ENCODE measurements around the gene EXOSC9. TPM values are rescaled to one million over a fixed set of nuclear protein-coding genes. Genes with fewer than 3 reads are reported as not detected.
A peak's percentile ranks its signal among the peaks of the same experiment; 100 is the strongest.

The EXOSC9 gene
- polyA plus RNA-seq, 2 of the 4 experiments (the other 2 are of a cell fraction): 33.6 to 43.1 TPM

DNA sequence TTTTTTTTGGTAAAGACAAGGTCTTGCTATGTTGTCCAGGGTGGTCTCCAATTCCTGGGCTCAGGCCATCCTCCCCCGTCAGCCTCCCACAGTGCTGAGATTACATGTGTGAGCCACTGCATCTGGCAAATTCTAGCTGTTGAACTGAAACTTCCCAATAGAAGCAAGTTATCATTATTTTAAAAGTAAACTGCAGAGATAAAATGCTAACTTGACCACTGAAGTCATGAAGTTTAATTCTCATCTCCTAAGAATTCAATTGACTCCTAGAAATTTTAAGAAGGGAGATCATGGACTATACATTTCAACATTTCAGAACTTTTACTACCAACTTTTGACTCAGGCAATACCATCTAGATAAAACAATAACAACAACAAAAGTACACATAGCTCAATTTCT lies 11.7 kb upstream of the EXOSC9 start:
- Histone ChIP-seq H3K4me1 (peaks cover 31% of the 10 kb centered on the region), H3K27ac (peak overlapping the region in 1 of 2 experiments; percentile 51; a peak in 2 of 6 replicates), H3K4me2 (peak overlapping the region; percentile 16; the same call in 1 of the 3 replicates), H3K4me3 (no peak overlapping the region), H3K9me3 (no peaks in the 10 kb centered on the region)
- no peak for ATAC-seq
- TF ChIP-seq, protein P1, sequence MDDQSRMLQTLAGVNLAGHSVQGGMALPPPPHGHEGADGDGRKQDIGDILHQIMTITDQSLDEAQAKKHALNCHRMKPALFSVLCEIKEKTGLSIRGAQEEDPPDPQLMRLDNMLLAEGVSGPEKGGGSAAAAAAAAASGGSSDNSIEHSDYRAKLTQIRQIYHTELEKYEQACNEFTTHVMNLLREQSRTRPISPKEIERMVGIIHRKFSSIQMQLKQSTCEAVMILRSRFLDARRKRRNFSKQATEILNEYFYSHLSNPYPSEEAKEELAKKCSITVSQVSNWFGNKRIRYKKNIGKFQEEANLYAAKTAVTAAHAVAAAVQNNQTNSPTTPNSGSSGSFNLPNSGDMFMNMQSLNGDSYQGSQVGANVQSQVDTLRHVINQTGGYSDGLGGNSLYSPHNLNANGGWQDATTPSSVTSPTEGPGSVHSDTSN (IDR thresholded peaks at IDR 0.05): no peak
- TF ChIP-seq CBX2 (IDR thresholded peaks at IDR 0.05; ENCODE audit: borderline replicate concordance, low read depth) (no peak), SMC3 (IDR thresholded peaks at IDR 0.05) (no peak), NPAS2 (CRISPR knock-in tag; IDR thresholded peaks at IDR 0.05; ENCODE audit: borderline replicate concordance) (no peak), EHMT2 (IDR thresholded peaks at IDR 0.05; ENCODE audit: low read depth) (no peak), RNF2 (IDR thresholded peaks at IDR 0.05; ENCODE audit: borderline replicate concordance, low read depth) (no peak)
- TF ChIP-seq, protein P2, sequence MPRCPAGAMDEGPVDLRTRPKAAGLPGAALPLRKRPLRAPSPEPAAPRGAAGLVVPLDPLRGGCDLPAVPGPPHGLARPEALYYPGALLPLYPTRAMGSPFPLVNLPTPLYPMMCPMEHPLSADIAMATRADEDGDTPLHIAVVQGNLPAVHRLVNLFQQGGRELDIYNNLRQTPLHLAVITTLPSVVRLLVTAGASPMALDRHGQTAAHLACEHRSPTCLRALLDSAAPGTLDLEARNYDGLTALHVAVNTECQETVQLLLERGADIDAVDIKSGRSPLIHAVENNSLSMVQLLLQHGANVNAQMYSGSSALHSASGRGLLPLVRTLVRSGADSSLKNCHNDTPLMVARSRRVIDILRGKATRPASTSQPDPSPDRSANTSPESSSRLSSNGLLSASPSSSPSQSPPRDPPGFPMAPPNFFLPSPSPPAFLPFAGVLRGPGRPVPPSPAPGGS (IDR thresholded peaks at IDR 0.05): no peak
- ChIA-PET CTCF (no interaction called here), POLR2A (interaction anchor here (0.8 to 1.4 kb wide), 2 partner anchors 11 to 34 kb away, joined by 3 read pairs; partner anchors contain the start of gene CCNA2)
- no peak for DNase-seq (ENCODE audit: low read depth in 1 of 2, low spot score in 1 of 2)
- 80% methylated on average over 1 of the region's 1 CpG for WGBS (ENCODE audit: missing lambda C conversion rate)
- FAIRE-seq: no peak

DNA sequence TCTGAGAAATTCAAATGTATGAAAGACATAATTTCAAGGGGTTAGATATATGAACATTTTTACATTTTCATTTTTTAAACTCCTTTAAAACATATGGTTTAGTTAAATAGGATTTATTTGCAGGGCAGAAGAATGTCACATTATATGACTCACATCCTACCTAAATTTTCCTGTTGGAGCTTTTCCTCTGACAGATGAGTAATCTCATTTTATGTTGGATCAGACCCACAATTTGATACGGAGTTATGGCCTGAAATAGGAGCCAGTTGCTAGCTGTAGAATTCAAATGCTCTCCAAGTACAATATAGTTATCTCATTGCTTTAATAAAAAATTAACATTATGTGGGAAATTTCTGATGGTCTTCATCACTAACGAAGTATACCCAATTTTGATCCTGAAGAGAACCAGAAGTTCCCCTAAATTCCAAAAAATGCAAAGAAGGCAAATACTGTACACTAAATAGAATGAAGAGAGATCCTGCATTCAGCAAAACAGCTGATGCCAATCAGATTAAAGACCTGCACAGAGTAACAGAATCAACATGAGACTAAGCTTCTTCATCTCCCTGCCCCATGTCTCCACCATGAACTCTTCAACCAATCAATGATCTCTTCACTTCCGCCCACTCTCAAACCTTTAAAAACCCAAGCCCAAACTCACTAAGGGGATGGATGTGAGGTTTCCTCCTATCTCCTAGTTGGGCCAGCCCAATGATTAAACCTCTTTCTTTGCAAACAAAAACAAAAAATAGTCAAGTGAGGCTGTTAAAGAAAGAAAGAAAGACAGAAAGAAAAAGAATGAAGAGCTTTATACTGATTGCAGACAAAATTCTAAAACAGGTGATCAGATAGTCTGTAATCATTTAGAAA lies 10.9 kb upstream of the EXOSC9 start:
- FAIRE-seq (no peak), ATAC-seq (no peak), DNase-seq (ENCODE audit: low read depth in 1 of 2, low spot score in 1 of 2) (no peak)
- H3K4me1 ChIP-seq: peaks cover 29% of the 10 kb centered on the region
- no peak overlapping the region for H3K4me3 ChIP-seq
- H3K9me3 ChIP-seq: no peaks in the 10 kb centered on the region
- ChIA-PET POLR2A (interaction anchor here (0.8 to 2.0 kb wide), 3 partner anchors 10 to 33 kb away, joined by 3 to 7 read pairs (median 3); partner anchors contain the start of genes CCNA2 and EXOSC9), CTCF (no interaction called here)
- H3K27ac ChIP-seq: peak overlapping the region in 1 of 2 experiments; percentile 53; a peak in 2 of 6 replicates
- H3K4me2 ChIP-seq: peak overlapping the region; percentile 16; the same call in 1 of the 3 replicates
- 40% methylated on average over 3 of the region's 3 CpGs for whole genome bisulfite sequencing (ENCODE audit: missing lambda C conversion rate)
- TF ChIP-seq FOSL2 (IDR thresholded peaks at IDR 0.05): no peak
- 0 out of 2 replicates have a peak, but pooled peaks have one; percentile 39 for TF ChIP-seq FOSL2 (CRISPR knock-in tag; IDR thresholded peaks at IDR 0.05)
- TF ChIP-seq, protein P3, sequence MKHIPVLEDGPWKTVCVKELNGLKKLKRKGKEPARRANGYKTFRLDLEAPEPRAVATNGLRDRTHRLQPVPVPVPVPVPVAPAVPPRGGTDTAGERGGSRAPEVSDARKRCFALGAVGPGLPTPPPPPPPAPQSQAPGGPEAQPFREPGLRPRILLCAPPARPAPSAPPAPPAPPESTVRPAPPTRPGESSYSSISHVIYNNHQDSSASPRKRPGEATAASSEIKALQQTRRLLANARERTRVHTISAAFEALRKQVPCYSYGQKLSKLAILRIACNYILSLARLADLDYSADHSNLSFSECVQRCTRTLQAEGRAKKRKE (CRISPR knock-in tag; IDR thresholded peaks at IDR 0.05; ENCODE audit: low read depth): no peak

DNA sequence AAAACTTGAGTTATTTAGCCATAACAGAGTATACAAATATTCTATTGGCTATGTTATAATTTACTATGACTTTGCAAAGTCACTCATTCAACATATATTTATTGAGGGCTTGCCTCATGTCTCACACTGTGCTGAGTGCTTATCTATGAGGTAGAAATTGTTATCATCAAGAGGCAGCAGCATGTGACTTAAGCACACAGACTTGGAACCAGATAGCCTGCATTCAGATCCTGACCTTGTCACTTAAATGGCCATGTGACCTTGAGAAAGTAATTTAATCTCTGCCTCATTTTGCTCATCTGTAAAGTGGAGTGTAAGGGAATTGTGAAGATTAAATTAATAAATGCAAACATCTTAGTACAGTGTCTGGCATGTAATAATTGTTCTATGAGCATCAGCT lies 10.1 kb upstream of the EXOSC9 start:
- no peak overlapping the region for H3K4me2 ChIP-seq

More for the DNA sequence above, 10.1 kb upstream of the EXOSC9 start:
- no peak overlapping the region for H3K4me3 ChIP-seq
- ChIA-PET POLR2A (interaction anchor here (2.0 kb wide), 1 partner anchor 10 kb away, joined by 7 read pairs; the partner anchor contains the start of gene EXOSC9), CTCF (no interaction called here)
- H3K4me1 ChIP-seq: peaks cover 21% of the 10 kb centered on the region
- FAIRE-seq: no peak
- H3K9me3 ChIP-seq: no peaks in the 10 kb centered on the region
- no peak for ATAC-seq
- no peak overlapping the region for H3K27ac ChIP-seq
- DNase-seq (ENCODE audit: low read depth in 1 of 2, low spot score in 1 of 2): no peak
- TF ChIP-seq RAD21 (conservative IDR thresholded peaks at IDR 0.05 in 1 of 2, IDR thresholded peaks at IDR 0.05 in 1 of 2) (no peak), TP53 (CRISPR knock-in tag; IDR thresholded peaks at IDR 0.05) (no peak), HDAC2 (IDR thresholded peaks at IDR 0.05) (no peak)
- TF ChIP-seq, protein P2 (IDR thresholded peaks at IDR 0.05): no peak

All from A549 (cell line).